ENCODE data around the gene CSTF3.

Gene CSTF3

DNA sequence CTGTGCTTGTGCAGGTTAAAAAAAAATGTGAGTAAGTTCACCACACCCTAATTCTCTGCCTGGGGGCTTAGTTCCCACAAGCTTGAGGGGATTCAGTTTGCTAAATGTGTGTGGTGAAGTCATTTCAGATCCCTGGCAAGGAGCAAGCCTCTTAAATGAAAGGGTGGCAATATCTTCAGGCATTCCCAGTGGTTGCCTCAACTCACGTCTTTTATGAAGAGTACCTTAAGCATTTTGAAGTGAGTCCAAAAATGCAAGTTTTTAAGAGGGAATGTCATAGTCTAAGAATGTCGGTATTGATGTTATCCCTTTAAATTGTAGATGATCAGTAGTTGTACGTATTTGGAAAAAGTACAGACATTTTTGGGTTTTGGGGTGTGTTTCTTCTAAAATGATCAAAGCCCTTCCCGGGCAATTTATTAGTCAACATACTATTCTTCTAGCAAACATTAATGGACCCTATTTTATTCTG lies 117.0 kb downstream of the CSTF3 start:
- DNase-seq (ENCODE audit: low read depth), result no peak
- TF ChIP-seq, protein P1, sequence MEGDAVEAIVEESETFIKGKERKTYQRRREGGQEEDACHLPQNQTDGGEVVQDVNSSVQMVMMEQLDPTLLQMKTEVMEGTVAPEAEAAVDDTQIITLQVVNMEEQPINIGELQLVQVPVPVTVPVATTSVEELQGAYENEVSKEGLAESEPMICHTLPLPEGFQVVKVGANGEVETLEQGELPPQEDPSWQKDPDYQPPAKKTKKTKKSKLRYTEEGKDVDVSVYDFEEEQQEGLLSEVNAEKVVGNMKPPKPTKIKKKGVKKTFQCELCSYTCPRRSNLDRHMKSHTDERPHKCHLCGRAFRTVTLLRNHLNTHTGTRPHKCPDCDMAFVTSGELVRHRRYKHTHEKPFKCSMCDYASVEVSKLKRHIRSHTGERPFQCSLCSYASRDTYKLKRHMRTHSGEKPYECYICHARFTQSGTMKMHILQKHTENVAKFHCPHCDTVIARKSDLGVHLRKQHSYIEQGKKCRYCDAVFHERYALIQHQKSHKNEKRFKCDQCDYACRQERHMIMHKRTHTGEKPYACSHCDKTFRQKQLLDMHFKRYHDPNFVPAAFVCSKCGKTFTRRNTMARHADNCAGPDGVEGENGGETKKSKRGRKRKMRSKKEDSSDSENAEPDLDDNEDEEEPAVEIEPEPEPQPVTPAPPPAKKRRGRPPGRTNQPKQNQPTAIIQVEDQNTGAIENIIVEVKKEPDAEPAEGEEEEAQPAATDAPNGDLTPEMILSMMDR (conservative IDR thresholded peaks at IDR 0.05; ENCODE audit: low read depth, low read length), result no peak

DNA sequence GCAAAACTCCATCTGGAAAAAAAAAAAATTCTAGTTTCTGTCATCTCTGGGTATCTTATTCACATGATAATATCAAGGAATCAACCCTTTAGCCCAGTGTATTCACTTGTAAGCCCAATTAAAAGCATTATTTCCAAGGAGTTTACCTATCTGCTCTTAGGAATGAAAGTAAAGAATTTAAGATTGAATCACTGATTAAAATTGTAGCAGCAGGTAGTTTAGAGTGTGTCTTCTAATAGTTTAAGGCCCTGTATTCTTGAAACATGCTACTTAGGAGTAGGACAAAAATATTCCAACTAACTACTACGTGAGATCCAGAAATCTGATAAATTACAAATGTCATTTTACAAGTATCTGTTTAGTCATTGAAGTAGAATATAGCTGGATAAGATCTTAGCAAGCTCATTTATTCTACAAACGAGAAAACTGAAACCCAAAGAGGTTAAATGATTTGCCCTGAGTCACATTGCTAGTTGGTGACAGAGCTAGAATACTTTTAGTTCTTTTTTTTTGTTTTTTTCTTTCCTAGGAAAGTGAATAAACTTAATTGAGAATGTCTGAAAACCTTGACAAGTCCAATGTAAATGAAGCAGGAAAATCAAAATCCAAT lies 118.0 kb downstream of the CSTF3 start:
- TF ChIP-seq, protein P1 (conservative IDR thresholded peaks at IDR 0.05; ENCODE audit: low read depth, low read length), result no peak
- DNase-seq (ENCODE audit: low read depth), result no peak
- H3K4me3 ChIP-seq (ENCODE audit: low read depth, low read length), result no peak overlapping the region

More for the DNA sequence above, 117.0 kb downstream of the CSTF3 start:
- H3K4me3 ChIP-seq (ENCODE audit: low read depth, low read length), result no peak overlapping the region

DNA sequence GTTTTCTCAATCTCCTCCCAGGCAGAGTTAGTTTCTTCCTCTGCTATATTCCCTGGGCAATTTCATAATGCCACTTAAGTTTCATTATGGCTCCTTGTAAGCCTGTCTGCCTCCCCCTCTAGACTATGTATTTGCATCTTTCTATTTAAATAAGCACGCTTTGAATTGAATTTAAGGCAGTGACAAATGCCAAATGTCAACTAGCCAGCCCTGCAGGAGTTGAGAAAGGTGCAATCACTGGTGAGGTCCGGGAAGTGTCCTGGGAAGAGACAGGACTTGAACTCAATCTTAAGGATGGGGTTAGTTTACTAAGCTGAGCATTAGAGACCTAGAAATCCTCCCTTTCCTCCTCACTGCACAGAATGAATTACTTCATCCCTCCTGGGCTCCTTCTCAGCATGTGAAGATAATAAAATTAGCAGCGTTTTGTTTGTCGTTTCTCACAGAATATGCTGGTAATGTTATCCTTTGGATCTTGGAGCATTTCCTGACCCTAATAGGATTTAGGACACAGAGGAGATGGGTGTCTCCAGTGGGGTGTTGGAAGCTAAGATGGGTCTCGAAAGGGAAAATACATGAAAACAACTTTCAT lies 120.3 kb downstream of the CSTF3 start:
- H3K4me3 ChIP-seq (ENCODE audit: low read depth, low read length), result peak overlapping the region; percentile 90
- TF ChIP-seq, protein P1 (conservative IDR thresholded peaks at IDR 0.05; ENCODE audit: low read depth, low read length), result no peak
- DNase-seq (ENCODE audit: low read depth), result no peak

DNA sequence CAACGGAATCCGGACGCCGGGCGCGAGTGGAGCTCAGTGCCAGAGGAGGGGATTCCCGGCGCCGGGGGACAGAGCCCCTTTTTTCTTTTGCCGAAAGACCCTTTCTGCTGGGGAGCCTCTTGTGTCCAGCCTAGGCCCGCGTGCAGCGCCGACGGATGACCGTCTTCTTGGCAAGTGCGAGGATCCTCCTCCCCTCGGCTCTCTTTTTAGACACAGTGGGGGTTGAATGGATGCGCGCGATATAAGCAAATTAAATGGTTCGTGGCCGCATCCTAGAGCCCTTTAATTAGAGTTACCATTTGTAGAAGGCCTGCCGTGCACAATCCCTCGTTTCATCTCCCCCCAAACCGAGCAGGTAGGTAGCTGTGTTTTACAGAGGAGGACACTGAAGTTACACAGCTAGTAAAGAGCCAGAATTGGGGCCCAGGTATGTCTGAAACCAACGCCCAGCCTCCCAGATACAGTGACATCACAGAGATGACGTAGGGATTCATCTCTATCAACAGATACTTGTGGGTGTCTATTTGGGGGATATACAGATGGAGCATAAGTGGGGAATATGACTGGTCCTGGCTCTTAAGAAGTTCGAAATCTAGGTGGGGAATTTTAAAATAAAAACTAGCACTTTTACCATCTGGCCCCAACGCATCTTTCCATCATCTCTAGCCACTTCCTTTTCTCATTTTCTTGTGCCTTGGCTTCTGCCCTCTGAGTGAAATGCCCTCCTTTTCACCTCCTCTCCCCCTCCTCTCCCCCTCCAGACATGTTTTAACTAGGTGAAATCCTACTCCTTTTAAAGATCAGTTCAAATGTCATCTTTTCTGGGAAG lies 121.0 kb downstream of the CSTF3 start:
- TF ChIP-seq, protein P1 (conservative IDR thresholded peaks at IDR 0.05; ENCODE audit: low read depth, low read length), result no peak
- peak overlapping the region; percentile 90 for H3K4me3 ChIP-seq (ENCODE audit: low read depth, low read length)
- DNase-seq (ENCODE audit: low read depth), result peak; percentile 35

DNA sequence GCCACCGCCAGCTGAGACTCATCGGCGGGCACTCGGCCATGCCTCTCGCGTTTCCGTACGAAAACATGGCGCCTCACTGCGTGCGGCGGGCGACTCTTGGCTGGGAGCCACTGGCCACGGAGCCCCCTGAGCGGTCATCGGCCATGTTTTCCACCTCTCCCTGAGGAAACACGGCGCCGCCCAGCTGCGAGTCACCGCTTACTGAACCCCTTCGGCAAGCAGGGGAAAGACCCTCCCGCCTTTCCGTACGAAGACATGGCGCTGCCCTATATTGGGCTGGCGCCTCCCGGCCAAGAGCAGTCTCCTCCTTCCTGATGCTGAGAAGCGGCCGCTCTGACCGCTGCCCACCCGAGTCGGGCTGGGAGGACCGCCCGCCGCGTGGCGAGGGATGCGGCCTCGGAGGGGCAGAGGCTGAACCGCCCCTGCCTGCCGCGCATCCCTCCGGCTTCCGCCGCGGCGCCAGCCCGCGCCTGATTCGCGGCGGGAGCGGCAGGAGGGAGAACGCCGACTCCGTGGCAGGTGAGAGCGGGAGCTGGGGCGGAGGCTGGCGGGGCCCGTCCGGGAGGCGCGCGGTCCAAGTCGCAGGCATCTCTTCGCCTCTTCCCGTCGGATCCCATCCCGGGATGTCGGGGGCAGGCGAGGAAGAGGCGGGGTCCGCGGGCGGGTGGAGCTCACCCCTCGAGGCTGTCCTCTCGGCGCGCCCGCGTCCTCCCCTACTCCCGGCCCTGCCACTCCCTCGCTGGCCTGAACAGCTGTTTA lies 121.8 kb downstream of the CSTF3 start, which contains the start of gene TCP11L1:
Gene TCP11L1, plus strand, starts transcription at position 299 of the 759 bp plus-strand sequence. CDS start 4,202 bp downstream, outside the sequence.
- H3K4me3 ChIP-seq (ENCODE audit: low read depth, low read length), result peak within 1 kb of the TSS; percentile 90
- DNase-seq (ENCODE audit: low read depth), result peak; percentile 95
- TF ChIP-seq, protein P1 (conservative IDR thresholded peaks at IDR 0.05; ENCODE audit: low read depth, low read length), result no peak

DNA sequence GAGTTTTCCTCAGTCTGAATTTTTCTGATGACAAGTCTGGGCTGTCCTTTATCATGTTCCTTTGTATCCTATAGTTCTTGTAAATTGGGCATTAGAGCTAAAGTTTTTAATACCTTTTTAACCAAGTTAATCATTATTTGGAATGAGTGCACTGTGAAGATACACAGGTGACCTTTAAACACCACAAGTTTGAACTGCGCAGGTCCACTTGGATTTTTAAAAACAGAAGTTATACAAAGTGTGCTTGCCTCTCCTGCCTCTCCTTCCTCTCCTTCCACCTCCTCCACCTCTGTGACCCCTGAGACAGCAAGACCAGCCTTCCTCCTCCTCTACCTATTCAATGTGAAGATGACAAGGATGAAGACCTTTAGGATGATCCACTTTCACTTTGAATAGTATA lies 126.3 kb downstream of the CSTF3 start:
- TF ChIP-seq, protein P1 (conservative IDR thresholded peaks at IDR 0.05; ENCODE audit: low read depth, low read length), result no peak
- no peak overlapping the region for H3K4me3 ChIP-seq (ENCODE audit: low read depth, low read length)

More for the DNA sequence above, 126.3 kb downstream of the CSTF3 start:
- no peak for DNase-seq (ENCODE audit: low read depth)
